B cell (primary cell): ENCODE measurements around the gene RSBN1L. TPM values are rescaled to one million over a fixed set of nuclear protein-coding genes. Genes with fewer than 3 reads are reported as not detected.

Experiments used
- ATAC-seq: fragments of 200-7000 bp; cut with Tn5 transposase; one replicate; pipeline ENCODE4 v1.10.0; 2021; ENCODE audit warnings: low read depth, mild to moderate bottlenecking, moderate number of reproducible peaks, moderate library complexity
- CTCF ChIA-PET: fragments of 350-600 bp; sonication (Branson Sonifier 250); formaldehyde crosslinking; loops from one replicate; lab custom pipeline; 2021; ENCODE audit warnings: antibody characterized with exemption, inconsistent platforms; lab: Charles Lee
- POLR2A ChIA-PET: fragments of 350-600 bp; sonication (Branson Sonifier 250); formaldehyde crosslinking; loops from one replicate; lab custom pipeline; 2021; ENCODE audit warnings: antibody characterized with exemption; lab: Charles Lee
- DNase-seq: peaks from one replicate; pipeline ENCODE4 v3.0.0; 2013
- H2AFZ ChIP-seq: 2 replicates; pipeline ENCODE4 v1.6.1; 2012; ENCODE audit warnings: mild to moderate bottlenecking, low read depth, low read length; ENCODE audit not compliant: insufficient read depth, poor library complexity, severe bottlenecking
- H3K27ac ChIP-seq, 2 donors: 1 replicate in 1 of 2; 2 replicates in 1 of 2; pipeline ENCODE4 v1.5.1; 2012 to 2013; ENCODE audit warnings: low read length in 2 of 2, mild to moderate bottlenecking in 2 of 2, moderate library complexity in 1 of 2
- H3K27me3 ChIP-seq, 4 experiments: fragments of 200-600 bp in 1 of 4; sonication (generic) in 1 of 4; replicated peaks in 1 of 4; 1 replicate in 2 of 4; 2 replicates in 2 of 4; pipeline versions ENCODE4 v1.6.1 to v1.7.0; 2013 to 2016; ENCODE audit warnings: low read length in 3 of 4, mild to moderate bottlenecking in 2 of 4, mixed read lengths in 1 of 4, moderate library complexity in 1 of 4; ENCODE audit not compliant: insufficient read depth in 4 of 4, control insufficient read depth in 3 of 4; ENCODE audit errors: control extremely low read depth in 1 of 4
- H3K36me3 ChIP-seq, 2 experiments: replicated peaks in 1 of 2; 1 replicate in 1 of 2; 2 replicates in 1 of 2; pipeline versions ENCODE4 v1.6.1 to v1.7.1; 2013; ENCODE audit warnings: low read length in 1 of 2; ENCODE audit not compliant: insufficient read depth in 2 of 2, control insufficient read depth in 1 of 2; ENCODE audit errors: control extremely low read depth in 1 of 2, extremely low read depth in 1 of 2
- H3K4me1 ChIP-seq, 2 donors: fragments of 200-600 bp in 1 of 2; sonication (generic) in 1 of 2; 1 replicate in 1 of 2; 2 replicates in 1 of 2; pipeline versions ENCODE4 v1.5.1 to v1.6.1; 2013 to 2017; ENCODE audit warnings: low read length in 2 of 2; ENCODE audit not compliant: control insufficient read depth in 2 of 2, insufficient read depth in 2 of 2
- H3K4me2 ChIP-seq: replicated peaks from 2 replicates; pipeline ENCODE3; 2012; ENCODE audit warnings: mild to moderate bottlenecking, low read depth, low read length; ENCODE audit not compliant: poor library complexity, severe bottlenecking
- H3K4me3 ChIP-seq, 5 experiments: fragments of 200-600 bp in 1 of 5; sonication (generic) in 1 of 5; 1 replicate in 3 of 5; 2 replicates in 2 of 5; pipeline versions ENCODE4 v1.5.1 to v1.7.0; 2011 to 2016; ENCODE audit warnings: low read length in 4 of 5, mild to moderate bottlenecking in 4 of 5, low read depth in 2 of 5, control low read depth in 1 of 5, moderate library complexity in 1 of 5; ENCODE audit not compliant: insufficient read depth in 1 of 5; ENCODE audit errors: control extremely low read depth in 1 of 5, extremely low read depth in 1 of 5
- H3K79me2 ChIP-seq: fragments of 200-600 bp; sonication (generic); one replicate; pipeline ENCODE4 v1.6.0; 2016; ENCODE audit warnings: low read length; ENCODE audit not compliant: control insufficient read depth, insufficient read depth
- H3K9ac ChIP-seq: fragments of 200-600 bp; sonication (generic); 2 replicates; pipeline ENCODE4 v1.6.1; 2017; ENCODE audit warnings: mild to moderate bottlenecking, low read length, moderate library complexity
- H3K9me3 ChIP-seq, 3 donors: one replicate each; pipeline versions ENCODE4 v1.6.1 to v1.7.1; 2013; ENCODE audit warnings: low read length in 2 of 3; ENCODE audit not compliant: control insufficient read depth in 2 of 3, insufficient read depth in 1 of 3; ENCODE audit errors: control extremely low read depth in 1 of 3
- H4K20me1 ChIP-seq: 2 replicates; pipeline ENCODE4 v1.6.0; 2012; ENCODE audit warnings: mild to moderate bottlenecking, low read length; ENCODE audit not compliant: insufficient read depth, control insufficient read depth, poor library complexity, severe bottlenecking
- H3K27ac Mint-ChIP-seq: one replicate; pipeline ENCODE4 v1.8.0; 2021; ENCODE audit warnings: mixed read lengths
- H3K27me3 Mint-ChIP-seq: one replicate; pipeline ENCODE4 v1.8.0; 2021; ENCODE audit warnings: mixed read lengths
- H3K4me1 Mint-ChIP-seq: one replicate; pipeline ENCODE4 v1.8.0; 2021; ENCODE audit warnings: mixed read lengths
- H3K4me3 Mint-ChIP-seq: one replicate; pipeline ENCODE4 v1.8.0; 2021; ENCODE audit warnings: mixed read lengths
- H3K9me3 Mint-ChIP-seq: one replicate; pipeline ENCODE4 v1.8.0; 2022; ENCODE audit warnings: mixed read lengths; ENCODE audit not compliant: insufficient read depth
- CTCF ChIP-seq: fragments of 200-600 bp; IDR thresholded peaks from one replicate; pipeline ENCODE4 v1.8.0; 2022; ENCODE audit warnings: antibody characterized with exemption, mild to moderate bottlenecking
- EZH2 ChIP-seq: IDR thresholded peaks from 2 replicates; pipeline ENCODE4 v1.6.1; 2012; ENCODE audit warnings: borderline replicate concordance, low read depth, mild to moderate bottlenecking, moderate library complexity, low read length; ENCODE audit not compliant: insufficient read depth, poor library complexity, severe bottlenecking
- WGBS: methylation state at CpG from one replicate; pipeline ENCODE4 v1.1.5; 2013; ENCODE audit warnings: missing lambda C conversion rate; ENCODE audit not compliant: insufficient coverage; 5-methylcytosine and 5-hydroxymethylcytosine counted together
- intact Hi-C: fragments of 100-400 bp; cut with micrococcal nuclease; formaldehyde crosslinking; loops from one replicate; pipeline ENCODE4 v1.10.0; 2022
- polyA plus RNA-seq: library from polyadenylated mRNA; depleted of rRNA; stranded (reverse); fragments of >200 nt; gene quantifications from 2 replicates; pipeline ENCODE4 v1.2.3, GENCODE V29; 2012
- total RNA-seq, 2 donors: library from RNA; stranded (reverse); fragments of 120-200 nt in 1 of 2; gene quantifications; 1 replicate in 1 of 2; 2 replicates in 1 of 2; pipeline versions ENCODE4 v1.2.3 to v1.2.4, GENCODE V29; 2013 to 2022

The RSBN1L gene
- total and polyA plus RNA-seq, 2 donors (not counting 1 experiment from before 2014, with no cell fraction given), result 17.0 to 47.0 TPM

- no peak for ATAC-seq
- H3K4me3 Mint-ChIP-seq, result no peak overlapping the region
- POLR2A ChIA-PET, result no interaction called here
- H3K27ac Mint-ChIP-seq, result no peak overlapping the region
- peaks cover 0 to 4% of the 10 kb centered on the region in 2 donors for H3K4me1 ChIP-seq
- CTCF ChIA-PET, result interaction anchor here (1.4 to 2.4 kb wide), 3 partner anchors 13 to 88 kb away, joined by 3 to 11 read pairs (median 4); partner anchors contain the start of gene RSBN1L
- no peaks in the 10 kb centered on the region for H3K27me3 ChIP-seq
- no peak overlapping the region for H3K4me2 ChIP-seq
- no peak overlapping the region for H3K9ac ChIP-seq
- H3K79me2 ChIP-seq, result peaks cover 76% of the 10 kb centered on the region
- WGBS, result 85% methylated on average over 2 of the region's 6 CpGs
- H3K4me1 Mint-ChIP-seq, result peaks cover 15% of the 10 kb centered on the region
- intact Hi-C loops, result no loop called here
- peaks cover 11 to 26% of the 10 kb centered on the region in 2 experiments for H3K36me3 ChIP-seq
- H3K4me3 ChIP-seq, result no peak overlapping the region
- no peaks in the 10 kb centered on the region for H3K9me3 Mint-ChIP-seq
- no peak overlapping the region for H3K27ac ChIP-seq
- TF ChIP-seq EZH2 (no peak), CTCF (no peak)
- peaks cover 31% of the 10 kb centered on the region for H4K20me1 ChIP-seq
- no peak for DNase-seq
- no peak overlapping the region for H2AFZ ChIP-seq
- no peaks in the 10 kb centered on the region for H3K27me3 Mint-ChIP-seq
- H3K9me3 ChIP-seq, result no peaks in the 10 kb centered on the region
Observed at GRCh38 chr7:77746164-77746823, 50.0 kb downstream of the RSBN1L start.

GRCh38 chr7:77746824-77747165 lies 50.5 kb downstream of the RSBN1L start:
- H3K27me3 ChIP-seq, result no peaks in the 10 kb centered on the region
- H3K27ac ChIP-seq, result no peak overlapping the region
- H3K36me3 ChIP-seq, result peaks cover 11 to 29% of the 10 kb centered on the region in 2 experiments
- no peak overlapping the region for H3K4me3 ChIP-seq
- DNase-seq (no peak), ATAC-seq (no peak)
- H3K4me1 Mint-ChIP-seq, result peaks cover 16% of the 10 kb centered on the region
- CTCF ChIA-PET, result interaction anchor here (0.9 to 2.4 kb wide), 5 partner anchors 10 to 187 kb away, joined by 3 to 11 read pairs (median 4); no protein-coding TSS in a partner anchor
- no peaks in the 10 kb centered on the region for H3K9me3 ChIP-seq
- H3K9ac ChIP-seq, result no peak overlapping the region
- peaks cover 31% of the 10 kb centered on the region for H4K20me1 ChIP-seq
- no CpG with 5 or more reads among the region's 2 CpGs for WGBS
- TF ChIP-seq EZH2, result no peak
- no peak for TF ChIP-seq CTCF
- no peak overlapping the region for H2AFZ ChIP-seq
- POLR2A ChIA-PET, result no interaction called here
- H3K9me3 Mint-ChIP-seq, result no peaks in the 10 kb centered on the region
- H3K27me3 Mint-ChIP-seq, result no peaks in the 10 kb centered on the region
- H3K4me2 ChIP-seq, result no peak overlapping the region
- peaks cover 0 to 4% of the 10 kb centered on the region in 2 donors for H3K4me1 ChIP-seq
- peaks cover 81% of the 10 kb centered on the region for H3K79me2 ChIP-seq
- no peak overlapping the region for H3K27ac Mint-ChIP-seq
- H3K4me3 Mint-ChIP-seq, result no peak overlapping the region
- intact Hi-C loops, result no loop called here
